HG02970 (cell line): ENCODE measurements around the gene TMCO5A.
"Not testable (repeated sequence)": the region's sequence is repeated elsewhere in the genome, so short reads cannot be mapped to it uniquely, and the experiment has no call there.

Experiments used
- ATAC-seq: cut with Tn5 transposase; IDR thresholded peaks from one replicate; pipeline ENCODE4 v1.9.1; 2021; ENCODE audit warnings: mild to moderate bottlenecking, moderate library complexity, moderate number of reproducible peaks; ENCODE audit not compliant: unreplicated experiment, low FRiP score

The TMCO5A gene

GRCh38 chr15:37960742-37961141 is 26.3 kb downstream of the TMCO5A start:
- not testable (repeated sequence) for ATAC-seq

GRCh38 chr15:37967788-37968187 is 33.3 kb downstream of the TMCO5A start:
- no peak for ATAC-seq

- no peak for ATAC-seq
These were observed 39.4 kb downstream of the TMCO5A start for GRCh38 chr15:37973856-37974255.

GRCh38 chr15:37978231-37978630 is 43.8 kb downstream of the TMCO5A start:
- ATAC-seq, result no peak

GRCh38 chr15:37979671-37980409 is 45.4 kb downstream of the TMCO5A start:
- ATAC-seq, result no peak

- no peak for ATAC-seq
These were observed 46.8 kb downstream of the TMCO5A start for GRCh38 chr15:37981201-37981600.

GRCh38 chr15:37981775-37982174 is 47.3 kb downstream of the TMCO5A start:
- no peak for ATAC-seq

GRCh38 chr15:37984368-37984767 is 49.9 kb downstream of the TMCO5A start:
- no peak for ATAC-seq

- no peak for ATAC-seq
These were observed 61.3 kb downstream of the TMCO5A start for GRCh38 chr15:37995461-37996347.
